ENCODE data around the gene AEBP1. TPM values are rescaled to one million over a fixed set of nuclear protein-coding genes. Genes with fewer than 3 reads are reported as not detected.
"Not testable (repeated sequence)": the region's sequence is repeated elsewhere in the genome, so short reads cannot be mapped to it uniquely, and the experiment has no call there.

Gene AEBP1
- total RNA-seq, 1 experiment from 2014 or later = 30.1 TPM

GRCh38 chr7:44124822-44125202, 20.7 kb downstream of the AEBP1 start:
- ChIA-PET CTCF (no interaction called here), POLR2A (ENCODE audit: low non-redundant PET) (no interaction called here)

GRCh38 chr7:44126574-44126973, 22.4 kb downstream of the AEBP1 start:
- H3K4me3 ChIP-seq (ENCODE audit: low read depth, low read length, poor library complexity, severe bottlenecking); H3K27ac ChIP-seq (ENCODE audit: low read depth, low read length, poor library complexity, severe bottlenecking); H3K27me3 ChIP-seq (replicated peaks; ENCODE audit: insufficient read depth, low read depth, low read length, poor library complexity); H3K9me3 ChIP-seq (ENCODE audit: low read depth, low read length, poor library complexity, severe bottlenecking); DNase-seq (ENCODE audit: low spot score); CTCF ChIA-PET; BruUV-seq (replicated peaks); POLR2A ChIA-PET (ENCODE audit: low non-redundant PET); H3K36me3 ChIP-seq (ENCODE audit: insufficient read depth, low read length, poor library complexity, severe bottlenecking); H3K4me1 ChIP-seq (ENCODE audit: insufficient read depth, low read length, poor library complexity, severe bottlenecking); intact Hi-C loops (cut with micrococcal nuclease; ENCODE audit: unreplicated experiment): not testable (repeated sequence)

More at GRCh38 chr7:44124822-44125202, 20.7 kb downstream of the AEBP1 start:
- H3K36me3 ChIP-seq (ENCODE audit: insufficient read depth, low read length, poor library complexity, severe bottlenecking) = peaks cover 23% of the 10 kb centered on the region
- peaks cover 13% of the 10 kb centered on the region for H3K4me1 ChIP-seq (ENCODE audit: insufficient read depth, low read length, poor library complexity, severe bottlenecking)
- H3K27ac ChIP-seq (ENCODE audit: low read depth, low read length, poor library complexity, severe bottlenecking) = no peak overlapping the region
- H3K4me3 ChIP-seq (ENCODE audit: low read depth, low read length, poor library complexity, severe bottlenecking) = no peak overlapping the region
- BruUV-seq (replicated peaks) = no TSS peak
- no peak for DNase-seq (ENCODE audit: low spot score)
- no peaks in the 10 kb centered on the region for H3K27me3 ChIP-seq (replicated peaks; ENCODE audit: insufficient read depth, low read depth, low read length, poor library complexity)
- H3K9me3 ChIP-seq (ENCODE audit: low read depth, low read length, poor library complexity, severe bottlenecking) = no peaks in the 10 kb centered on the region
- TF ChIP-seq, protein P1, sequence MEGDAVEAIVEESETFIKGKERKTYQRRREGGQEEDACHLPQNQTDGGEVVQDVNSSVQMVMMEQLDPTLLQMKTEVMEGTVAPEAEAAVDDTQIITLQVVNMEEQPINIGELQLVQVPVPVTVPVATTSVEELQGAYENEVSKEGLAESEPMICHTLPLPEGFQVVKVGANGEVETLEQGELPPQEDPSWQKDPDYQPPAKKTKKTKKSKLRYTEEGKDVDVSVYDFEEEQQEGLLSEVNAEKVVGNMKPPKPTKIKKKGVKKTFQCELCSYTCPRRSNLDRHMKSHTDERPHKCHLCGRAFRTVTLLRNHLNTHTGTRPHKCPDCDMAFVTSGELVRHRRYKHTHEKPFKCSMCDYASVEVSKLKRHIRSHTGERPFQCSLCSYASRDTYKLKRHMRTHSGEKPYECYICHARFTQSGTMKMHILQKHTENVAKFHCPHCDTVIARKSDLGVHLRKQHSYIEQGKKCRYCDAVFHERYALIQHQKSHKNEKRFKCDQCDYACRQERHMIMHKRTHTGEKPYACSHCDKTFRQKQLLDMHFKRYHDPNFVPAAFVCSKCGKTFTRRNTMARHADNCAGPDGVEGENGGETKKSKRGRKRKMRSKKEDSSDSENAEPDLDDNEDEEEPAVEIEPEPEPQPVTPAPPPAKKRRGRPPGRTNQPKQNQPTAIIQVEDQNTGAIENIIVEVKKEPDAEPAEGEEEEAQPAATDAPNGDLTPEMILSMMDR (conservative IDR thresholded peaks at IDR 0.05; ENCODE audit: low read depth, low read length) = no peak
- TF ChIP-seq EZH2 (IDR thresholded peaks at IDR 0.05; ENCODE audit: borderline replicate concordance, low read depth, low read length, poor library complexity, severe bottlenecking) = no peak
- intact Hi-C loops (cut with micrococcal nuclease; ENCODE audit: unreplicated experiment) = loop anchor here (5.0 kb wide), 1 partner anchor 77 kb away; the partner anchor contains the start of gene YKT6

DNA sequence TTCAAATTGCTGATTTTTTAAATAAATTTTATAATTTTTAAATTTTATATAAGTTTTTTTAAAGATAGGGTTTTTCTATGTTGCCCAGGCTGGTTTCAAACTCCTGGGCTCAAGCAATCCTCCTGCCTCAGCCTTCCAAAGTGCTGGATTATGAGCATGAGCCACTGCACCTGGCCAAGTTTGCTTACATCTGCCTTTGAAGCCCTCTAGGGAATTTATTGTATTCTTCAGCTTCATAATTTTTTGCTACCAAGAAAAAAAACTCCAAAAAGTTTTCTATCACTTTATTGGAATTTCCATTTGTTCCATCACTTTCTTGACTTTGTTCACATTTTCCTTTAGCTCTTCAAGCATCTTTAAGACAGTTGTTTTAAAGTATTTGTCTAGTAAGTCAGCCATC, 23.0 kb downstream of the AEBP1 start:
- POLR2A ChIA-PET (ENCODE audit: low non-redundant PET) = no interaction called here
- TF ChIP-seq, protein P1 (conservative IDR thresholded peaks at IDR 0.05; ENCODE audit: low read depth, low read length) = no peak
- DNase-seq (ENCODE audit: low spot score) = no peak
- BruUV-seq (replicated peaks) = no TSS peak
- Histone ChIP-seq H3K27me3 (replicated peaks; ENCODE audit: insufficient read depth, low read depth, low read length, poor library complexity) (no peaks in the 10 kb centered on the region), H3K27ac (ENCODE audit: low read depth, low read length, poor library complexity, severe bottlenecking) (no peak overlapping the region), H3K4me1 (ENCODE audit: insufficient read depth, low read length, poor library complexity, severe bottlenecking) (peaks cover 2% of the 10 kb centered on the region), H3K4me3 (ENCODE audit: low read depth, low read length, poor library complexity, severe bottlenecking) (no peak overlapping the region), H3K36me3 (ENCODE audit: insufficient read depth, low read length, poor library complexity, severe bottlenecking) (no peaks in the 10 kb centered on the region), H3K9me3 (ENCODE audit: low read depth, low read length, poor library complexity, severe bottlenecking) (no peaks in the 10 kb centered on the region)
- intact Hi-C loops (cut with micrococcal nuclease; ENCODE audit: unreplicated experiment) = no loop called here
- CTCF ChIA-PET = no interaction called here

DNA sequence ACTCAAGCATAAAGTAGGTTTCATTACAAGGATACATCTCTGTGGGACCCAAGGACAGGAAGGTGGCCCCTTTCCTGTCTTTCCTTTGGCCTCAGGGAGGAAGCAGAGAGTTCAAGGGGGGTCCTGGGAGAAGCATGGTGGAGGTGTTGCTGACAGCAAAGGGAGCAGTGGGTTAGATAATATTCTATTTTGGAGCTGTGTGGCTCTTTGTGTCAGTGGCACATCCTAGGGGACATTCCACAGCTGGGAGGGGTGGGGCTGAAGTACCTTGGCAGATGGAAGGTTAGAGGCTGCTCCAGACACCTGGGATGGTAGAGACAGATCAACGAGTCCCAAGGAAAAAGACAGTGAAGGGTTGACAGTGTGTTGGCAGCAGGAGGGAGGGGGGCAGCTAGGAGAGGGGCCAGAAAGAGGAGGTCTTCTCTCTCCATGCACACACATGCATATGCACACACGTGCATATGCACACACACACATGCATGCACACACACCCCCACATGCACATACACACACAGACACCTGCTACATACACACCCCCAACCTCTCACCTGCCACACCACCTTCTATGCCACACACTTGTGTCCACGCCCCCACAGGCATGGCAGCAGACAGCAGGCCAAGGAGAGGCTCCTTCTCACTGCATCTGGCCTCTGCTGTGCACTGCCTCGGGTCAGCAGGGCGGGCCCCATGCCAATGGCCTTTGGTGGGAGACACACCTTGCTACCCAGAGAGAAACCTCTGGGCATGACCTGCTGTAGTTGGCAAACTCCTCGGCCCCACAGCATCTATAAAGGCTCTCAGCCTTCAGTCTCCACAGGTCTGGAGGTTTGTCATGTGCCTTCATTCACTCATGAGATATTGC, 24.8 kb downstream of the AEBP1 start:
- intact Hi-C loops (cut with micrococcal nuclease; ENCODE audit: unreplicated experiment) = no loop called here
- Histone ChIP-seq H3K27ac (ENCODE audit: low read depth, low read length, poor library complexity, severe bottlenecking) (no peak overlapping the region), H3K4me1 (ENCODE audit: insufficient read depth, low read length, poor library complexity, severe bottlenecking) (no peaks in the 10 kb centered on the region), H3K36me3 (ENCODE audit: insufficient read depth, low read length, poor library complexity, severe bottlenecking) (no peaks in the 10 kb centered on the region), H3K9me3 (ENCODE audit: low read depth, low read length, poor library complexity, severe bottlenecking) (no peaks in the 10 kb centered on the region), H3K4me3 (ENCODE audit: low read depth, low read length, poor library complexity, severe bottlenecking) (no peak overlapping the region), H3K27me3 (replicated peaks; ENCODE audit: insufficient read depth, low read depth, low read length, poor library complexity) (no peaks in the 10 kb centered on the region)
- no TSS peak for BruUV-seq (replicated peaks)
- ChIA-PET POLR2A (ENCODE audit: low non-redundant PET) (no interaction called here), CTCF (no interaction called here)
- TF ChIP-seq, protein P1 (conservative IDR thresholded peaks at IDR 0.05; ENCODE audit: low read depth, low read length) = no peak
- no peak for TF ChIP-seq EZH2 (IDR thresholded peaks at IDR 0.05; ENCODE audit: borderline replicate concordance, low read depth, low read length, poor library complexity, severe bottlenecking)
- DNase-seq (ENCODE audit: low spot score) = no peak

All from A673 (cell line).